Heart right ventricle (tissue), 16 donors: ENCODE measurements around the gene ADAMTS2. TPM values are rescaled to one million over a fixed set of nuclear protein-coding genes. Genes with fewer than 3 reads are reported as not detected.

Source experiments
- ATAC-seq, 8 donors: fragments of 200-7000 bp; cut with Tn5 transposase; one replicate each; pipeline ENCODE4 v1.9.1; 2020; ENCODE audit warnings: mild to moderate bottlenecking in 8 of 8, moderate library complexity in 8 of 8, moderate number of reproducible peaks in 1 of 8
- DNase-seq, 2 donors: peaks; one replicate each; pipeline ENCODE4 v3.0.0-alpha.2; 2020
- H3K27ac ChIP-seq, 10 donors: fragments of 200-600 bp; sonication (generic) in 2 of 10; one replicate each; pipeline versions ENCODE4 v1.5.0 to v1.8.0; 2020 to 2022; ENCODE audit warnings: mild to moderate bottlenecking in 3 of 10
- H3K27me3 ChIP-seq, 7 donors: fragments of 200-600 bp; one replicate each; pipeline ENCODE4 v1.8.0; 2021 to 2022; ENCODE audit warnings: mild to moderate bottlenecking in 2 of 7
- H3K36me3 ChIP-seq, 9 donors: fragments of 200-600 bp; sonication (generic) in 1 of 9; one replicate each; pipeline versions ENCODE4 v1.5.0 to v1.8.0; 2020 to 2022; ENCODE audit warnings: mild to moderate bottlenecking in 2 of 9
- H3K4me1 ChIP-seq, 9 donors: fragments of 200-600 bp; sonication (generic) in 1 of 9; one replicate each; pipeline versions ENCODE4 v1.5.0 to v1.8.0; 2020 to 2022; ENCODE audit warnings: mild to moderate bottlenecking in 4 of 9
- H3K4me3 ChIP-seq, 10 donors: fragments of 200-600 bp; sonication (generic) in 2 of 10; one replicate each; pipeline versions ENCODE4 v1.5.0 to v1.8.0; 2020 to 2022; ENCODE audit warnings: mild to moderate bottlenecking in 7 of 10, moderate library complexity in 2 of 10
- H3K9me3 ChIP-seq, 11 donors: fragments of 200-600 bp in 10 of 11; sonication (generic) in 2 of 11; one replicate each; pipeline versions ENCODE4 v1.5.0 to v1.8.0; 2013 to 2022; ENCODE audit warnings: mild to moderate bottlenecking in 2 of 11, control low read depth in 1 of 11, moderate library complexity in 1 of 11
- WGBS, 2 donors: extraction: QIAGEN DNeasy Blood & Tissue Kit; methylation state at CpG; one replicate each; pipeline ENCODE4 v1.1.7; 2013; ENCODE audit warnings: inconsistent platforms in 1 of 2; 5-methylcytosine and 5-hydroxymethylcytosine counted together
- intact Hi-C, 10 donors: fragments of 100-400 bp; cut with DNase I; formaldehyde crosslinking; loops; one replicate each; pipeline versions ENCODE4 v1.11.1 to v1.14.2; 2022
- polyA plus RNA-seq, 2 donors: library from polyadenylated mRNA; stranded (reverse); fragments of 200-250 nt; gene quantifications; one replicate each; pipeline ENCODE4 v1.2.3, GENCODE V29; 2013
- total RNA-seq, 10 donors: library from RNA; stranded (reverse); fragmentation: NEBNext Ultra II Directional in 3 of 10; extraction: Animal tissue kit (Norgen Biotek cat#: 25700) in 3 of 10; gene quantifications; one replicate each; pipeline versions ENCODE4 v1.2.1 to v1.2.4, GENCODE V29; 2021 to 2023
- TF ChIP-seq, protein P1 (sequence below), 9 donors: fragments of 200-600 bp; sonication (generic) in 2 of 9; IDR thresholded peaks; one replicate each; pipeline versions ENCODE4 v1.5.0 to v1.8.0; 2021 to 2022; ENCODE audit warnings: antibody characterized with exemption in 9 of 9, mild to moderate bottlenecking in 5 of 9, moderate library complexity in 1 of 9
- donor health status: Arrhythmogenic right ventricular cardiomyopathy.
- donor health status: ischemic (EF 13 %, LVEDD 7.1; RV severe dilation, severe dysfunction).
- donor health status: healthy with polysubstance abuse.
- donor health status: DM: no; HTN: yes; CAD: no.
- donor health status: DM: no; HTN: no; CAD: no.
- donor health status: ischemic (EF 25% LVEDD 6.9; RV normal size, moderate dysfunction).
- donor health status: ischemic (EF 25% LVEDD 5.7; RV mildly dilated, moderate dysfunction).
- donor health status: healthy.
- donor health status: DM: yes; HTN: yes; CAD: no.
- donor health status: Ischemic cardiomyopathy.
- donor health status: ischemic (EF 35%, LVEDD 5.7; RV mildly dilated, moderate dysfunction).
- donor health status: nonischemic (EF 11% LVEDD 7.7; RV severe dilation, severe dysfunction).
- donor health status: DM: yes; HTN: yes; CAD: no.
- donor health status: PGD.
- donor health status: ischemic (EF 29% LVEDD 5.4; RV normal size, mild dysfunction).
- donor health status: nonischemic (EF 23%, LVEDD 6.1; RV moderate dilation, normal function).

The ADAMTS2 gene
- total and polyA plus RNA-seq, 12 donors = 1.7 to 13.5 (median 3.9) TPM

DNA sequence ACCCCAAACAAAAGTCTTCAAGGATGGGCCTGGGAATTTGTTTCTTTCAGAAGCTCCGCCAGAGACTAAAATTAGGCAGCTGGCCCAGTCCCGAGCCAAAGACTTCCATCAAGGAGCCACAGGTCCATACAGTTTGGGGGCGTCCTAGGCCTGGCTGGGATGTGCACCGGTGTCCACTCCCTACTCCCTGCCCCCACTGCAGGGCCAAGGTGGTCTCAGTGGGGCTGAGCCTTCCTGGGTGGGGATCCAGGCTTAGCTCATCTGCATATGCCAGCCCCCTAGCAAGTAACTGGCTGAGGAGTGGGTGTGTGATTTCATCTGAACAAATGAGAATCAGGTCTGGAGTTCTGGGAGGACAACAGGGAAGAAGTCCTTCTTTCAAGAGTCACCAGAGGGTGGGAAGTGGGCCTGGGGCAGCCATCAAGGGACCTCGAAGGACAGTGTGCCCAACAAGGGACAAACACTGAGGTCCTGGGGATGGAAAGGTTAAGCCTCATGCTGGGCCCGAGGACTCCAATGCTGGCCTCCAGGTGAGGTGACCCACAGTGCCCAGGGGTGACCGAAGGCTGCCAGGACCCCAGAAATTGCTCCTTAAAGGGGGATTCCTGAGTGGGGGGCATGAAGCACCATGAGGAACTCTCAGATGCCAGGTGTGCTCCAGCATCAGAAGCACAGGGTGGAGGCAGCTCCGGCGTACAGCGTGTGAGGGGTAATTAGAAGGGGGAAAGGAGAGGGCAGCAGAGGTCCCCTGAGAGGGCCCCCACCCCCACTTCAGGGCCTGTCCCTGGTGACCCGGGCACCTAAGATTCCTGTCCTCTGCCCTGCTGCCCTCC lies 193.8 kb downstream of the ADAMTS2 start:
- Histone ChIP-seq H3K27me3 (peaks cover 0 to 3% (median 0%) of the 10 kb centered on the region in 7 donors), H3K36me3 (peaks cover 0 to 9% (median 0%) of the 10 kb centered on the region in 9 donors), H3K27ac (no peak overlapping the region), H3K4me1 (no peaks in the 10 kb centered on the region), H3K4me3 (no peak overlapping the region), H3K9me3 (no peaks in the 10 kb centered on the region)
- 90 to 94% methylated on average over 11 of the region's 11 CpGs for WGBS, 2 donors
- no peak for ATAC-seq
- intact Hi-C loops = no loop called here
- TF ChIP-seq, protein P1, sequence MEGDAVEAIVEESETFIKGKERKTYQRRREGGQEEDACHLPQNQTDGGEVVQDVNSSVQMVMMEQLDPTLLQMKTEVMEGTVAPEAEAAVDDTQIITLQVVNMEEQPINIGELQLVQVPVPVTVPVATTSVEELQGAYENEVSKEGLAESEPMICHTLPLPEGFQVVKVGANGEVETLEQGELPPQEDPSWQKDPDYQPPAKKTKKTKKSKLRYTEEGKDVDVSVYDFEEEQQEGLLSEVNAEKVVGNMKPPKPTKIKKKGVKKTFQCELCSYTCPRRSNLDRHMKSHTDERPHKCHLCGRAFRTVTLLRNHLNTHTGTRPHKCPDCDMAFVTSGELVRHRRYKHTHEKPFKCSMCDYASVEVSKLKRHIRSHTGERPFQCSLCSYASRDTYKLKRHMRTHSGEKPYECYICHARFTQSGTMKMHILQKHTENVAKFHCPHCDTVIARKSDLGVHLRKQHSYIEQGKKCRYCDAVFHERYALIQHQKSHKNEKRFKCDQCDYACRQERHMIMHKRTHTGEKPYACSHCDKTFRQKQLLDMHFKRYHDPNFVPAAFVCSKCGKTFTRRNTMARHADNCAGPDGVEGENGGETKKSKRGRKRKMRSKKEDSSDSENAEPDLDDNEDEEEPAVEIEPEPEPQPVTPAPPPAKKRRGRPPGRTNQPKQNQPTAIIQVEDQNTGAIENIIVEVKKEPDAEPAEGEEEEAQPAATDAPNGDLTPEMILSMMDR (IDR thresholded peaks at IDR 0.05) = no peak
- peak in 1 of 2 donors; percentile 2 for DNase-seq

DNA sequence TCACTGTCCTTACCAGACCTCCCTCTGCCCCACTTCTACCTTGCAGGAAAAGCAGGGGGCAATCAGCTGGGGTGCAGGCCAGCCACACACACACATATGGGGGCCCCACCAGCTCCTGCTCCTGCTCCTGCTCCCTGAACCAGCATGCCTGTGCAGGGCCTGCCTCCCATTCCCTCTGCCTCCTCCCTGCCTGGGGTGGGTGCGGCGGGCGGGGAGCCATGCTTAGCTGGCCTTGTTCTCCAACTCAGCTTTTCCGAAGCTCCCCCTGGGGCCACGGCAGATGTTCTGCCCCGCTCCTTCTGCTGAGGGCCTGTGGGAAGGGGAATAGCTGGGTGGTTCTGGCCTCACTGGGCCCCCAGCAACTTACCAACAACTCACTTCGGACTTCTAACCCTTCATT lies 195.2 kb downstream of the ADAMTS2 start:
- peaks cover 0 to 9% (median 0%) of the 10 kb centered on the region in 9 donors for H3K36me3 ChIP-seq
- H3K9me3 ChIP-seq = no peaks in the 10 kb centered on the region
- no peaks in the 10 kb centered on the region for H3K4me1 ChIP-seq
- no peak for ATAC-seq
- no peak overlapping the region for H3K4me3 ChIP-seq
- TF ChIP-seq, protein P1 (IDR thresholded peaks at IDR 0.05) = no peak
- no peak overlapping the region for H3K27ac ChIP-seq
- peak in 1 of 2 donors; percentile 4 for DNase-seq
- peaks cover 0 to 3% (median 0%) of the 10 kb centered on the region in 7 donors for H3K27me3 ChIP-seq
- 62 to 79% methylated on average over 7 of the region's 7 CpGs for WGBS, 2 donors
- intact Hi-C loops = no loop called here

- Histone ChIP-seq H3K27ac (no peak overlapping the region), H3K27me3 (peaks cover 0 to 3% (median 0%) of the 10 kb centered on the region in 7 donors), H3K36me3 (peaks cover 0 to 9% (median 0%) of the 10 kb centered on the region in 9 donors), H3K4me1 (no peaks in the 10 kb centered on the region), H3K9me3 (no peaks in the 10 kb centered on the region), H3K4me3 (no peak overlapping the region)
- 80 to 93% methylated on average over 10 of the region's 10 CpGs for WGBS, 2 donors
- ATAC-seq = no peak
- intact Hi-C loops = no loop called here
- TF ChIP-seq, protein P1 (IDR thresholded peaks at IDR 0.05) = no peak
- no peak for DNase-seq
Measured at GRCh38 chr5:179149278-179149677, 196.0 kb downstream of the ADAMTS2 start.

- Histone ChIP-seq H3K4me3 (no peak overlapping the region), H3K36me3 (peaks cover 0 to 9% (median 0%) of the 10 kb centered on the region in 9 donors), H3K27ac (no peak overlapping the region), H3K4me1 (no peaks in the 10 kb centered on the region), H3K27me3 (peaks cover 0 to 3% (median 0%) of the 10 kb centered on the region in 7 donors), H3K9me3 (no peaks in the 10 kb centered on the region)
- WGBS, 2 donors = 75 to 77% methylated on average over 9 of the region's 9 CpGs
- DNase-seq = peak in 1 of 2 donors; percentile 1
- intact Hi-C loops = no loop called here
- no peak for ATAC-seq
- TF ChIP-seq, protein P1 (IDR thresholded peaks at IDR 0.05) = no peak
Measured at GRCh38 chr5:179148703-179149170, 196.5 kb downstream of the ADAMTS2 start.
